ENCODE results near the gene GRM1. TPM values are rescaled to one million over a fixed set of nuclear protein-coding genes. Genes with fewer than 3 reads are reported as not detected.

GRM1 gene
- total and polyA plus RNA-seq, 2 donors (not counting 1 experiment from before 2014, with no cell fraction given) = not detected

DNA sequence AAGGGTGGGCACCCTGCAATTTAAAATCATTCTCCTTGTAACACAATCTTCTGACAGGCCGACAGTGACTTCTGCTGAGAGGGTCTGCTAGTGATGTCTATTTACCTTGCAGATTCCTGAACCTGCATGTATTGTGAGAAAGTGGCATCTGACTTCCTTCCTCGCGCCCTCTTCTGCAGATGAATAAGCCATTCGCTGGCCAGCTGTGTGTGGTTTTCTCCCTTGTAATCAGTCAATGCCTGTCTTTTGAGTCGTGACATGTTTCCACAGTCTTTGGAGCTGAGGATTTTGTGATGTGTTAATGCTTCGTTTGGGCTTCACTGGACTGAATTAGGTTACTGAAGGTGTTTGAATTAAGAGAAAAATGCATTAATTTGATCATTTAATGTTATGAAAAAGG is 125.3 kb downstream of the GRM1 start:
- H3K4me1 Mint-ChIP-seq = no peaks in the 10 kb centered on the region
- DNase-seq (no peak), ATAC-seq (ENCODE audit: low read depth) (no peak)
- H2AFZ ChIP-seq (ENCODE audit: insufficient read depth, low read depth, low read length, poor library complexity, severe bottlenecking) = no peak overlapping the region
- no peaks in the 10 kb centered on the region for H3K27me3 Mint-ChIP-seq
- CTCF ChIA-PET = no interaction called here
- H3K4me3 ChIP-seq (ENCODE audit: control extremely low read depth in 1 of 5, extremely low read depth in 1 of 5, insufficient read depth in 1 of 5, low read depth in 2 of 5, low read length in 4 of 5) = no peak overlapping the region
- H3K27ac ChIP-seq (ENCODE audit: low read length in 2 of 2) = no peak overlapping the region
- H3K4me1 ChIP-seq (ENCODE audit: control insufficient read depth in 2 of 2, insufficient read depth in 2 of 2, low read length in 2 of 2) = no peaks in the 10 kb centered on the region
- H3K4me3 Mint-ChIP-seq = no peak overlapping the region
- H4K20me1 ChIP-seq (ENCODE audit: control insufficient read depth, insufficient read depth, low read length, poor library complexity, severe bottlenecking) = no peaks in the 10 kb centered on the region
- intact Hi-C loops (cut with micrococcal nuclease) = no loop called here
- H3K9me3 Mint-ChIP-seq (ENCODE audit: insufficient read depth) = no peaks in the 10 kb centered on the region
- H3K9ac ChIP-seq (ENCODE audit: low read length) = no peak overlapping the region
- WGBS (ENCODE audit: insufficient coverage) = 6% methylated on average over 5 of the region's 6 CpGs
- H3K36me3 ChIP-seq (replicated peaks in 1 of 2; ENCODE audit: control extremely low read depth in 1 of 2, control insufficient read depth in 1 of 2, extremely low read depth in 1 of 2, insufficient read depth in 2 of 2, low read length in 1 of 2) = no peaks in the 10 kb centered on the region
- H3K4me2 ChIP-seq (replicated peaks; ENCODE audit: low read depth, low read length, poor library complexity, severe bottlenecking) = no peak overlapping the region
- no peaks in the 10 kb centered on the region for H3K27me3 ChIP-seq (replicated peaks in 1 of 4; ENCODE audit: control extremely low read depth in 1 of 4, control insufficient read depth in 3 of 4, insufficient read depth in 4 of 4, low read length in 3 of 4)
- no peak overlapping the region for H3K27ac Mint-ChIP-seq
- POLR2A ChIA-PET = no interaction called here
- no peaks in the 10 kb centered on the region for H3K79me2 ChIP-seq (ENCODE audit: control insufficient read depth, insufficient read depth, low read length)
- peaks cover 0 to under 1% (median 0%) of the 10 kb centered on the region in 3 donors for H3K9me3 ChIP-seq (ENCODE audit: control extremely low read depth in 1 of 3, control insufficient read depth in 2 of 3, insufficient read depth in 1 of 3, low read length in 2 of 3)
- TF ChIP-seq EZH2 (IDR thresholded peaks at IDR 0.05; ENCODE audit: borderline replicate concordance, insufficient read depth, low read depth, low read length, poor library complexity, severe bottlenecking) = no peak
- TF ChIP-seq CTCF (IDR thresholded peaks at IDR 0.05) = no peak

DNA sequence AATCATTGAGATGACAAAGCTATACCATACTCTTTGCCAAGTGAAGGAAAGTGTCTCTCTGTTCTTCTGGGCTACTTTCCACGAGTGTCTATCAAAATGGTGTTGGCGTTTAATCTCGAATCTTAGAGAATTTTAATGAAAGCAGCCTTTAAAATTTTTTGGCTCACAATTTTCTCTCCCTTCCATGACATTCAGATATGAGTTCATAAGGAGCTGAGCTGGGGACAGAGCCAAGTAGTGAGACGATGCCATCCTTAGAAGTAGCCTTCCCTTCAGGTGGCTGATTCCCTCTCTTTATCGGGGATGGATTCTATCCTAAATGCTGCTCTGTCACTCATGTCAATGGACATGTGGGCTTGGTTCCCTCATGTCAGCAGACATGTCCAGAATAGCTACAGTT is 132.8 kb downstream of the GRM1 start:
- H3K27ac ChIP-seq (ENCODE audit: low read length in 2 of 2) = no peak overlapping the region
- intact Hi-C loops (cut with micrococcal nuclease) = no loop called here
- no peaks in the 10 kb centered on the region for H3K4me1 Mint-ChIP-seq
- H3K79me2 ChIP-seq (ENCODE audit: control insufficient read depth, insufficient read depth, low read length) = no peaks in the 10 kb centered on the region
- WGBS (ENCODE audit: insufficient coverage) = 94% methylated on average over 2 of the region's 5 CpGs
- H3K9ac ChIP-seq (ENCODE audit: low read length) = no peak overlapping the region
- ChIA-PET CTCF (no interaction called here), POLR2A (no interaction called here)
- H3K4me3 Mint-ChIP-seq = no peak overlapping the region
- H3K4me2 ChIP-seq (replicated peaks; ENCODE audit: low read depth, low read length, poor library complexity, severe bottlenecking) = no peak overlapping the region
- no peaks in the 10 kb centered on the region for H3K36me3 ChIP-seq (replicated peaks in 1 of 2; ENCODE audit: control extremely low read depth in 1 of 2, control insufficient read depth in 1 of 2, extremely low read depth in 1 of 2, insufficient read depth in 2 of 2, low read length in 1 of 2)
- H3K27ac Mint-ChIP-seq = no peak overlapping the region
- no peak overlapping the region for H2AFZ ChIP-seq (ENCODE audit: insufficient read depth, low read depth, low read length, poor library complexity, severe bottlenecking)
- H3K27me3 Mint-ChIP-seq = no peaks in the 10 kb centered on the region
- H3K4me1 ChIP-seq (ENCODE audit: control insufficient read depth in 2 of 2, insufficient read depth in 2 of 2, low read length in 2 of 2) = no peaks in the 10 kb centered on the region
- H3K9me3 ChIP-seq (ENCODE audit: control extremely low read depth in 1 of 3, control insufficient read depth in 2 of 3, insufficient read depth in 1 of 3, low read length in 2 of 3) = peaks cover 0 to 3% (median 0%) of the 10 kb centered on the region in 3 donors
- no peaks in the 10 kb centered on the region for H3K27me3 ChIP-seq (replicated peaks in 1 of 4; ENCODE audit: control extremely low read depth in 1 of 4, control insufficient read depth in 3 of 4, insufficient read depth in 4 of 4, low read length in 3 of 4)
- no peak for ATAC-seq (ENCODE audit: low read depth)
- no peaks in the 10 kb centered on the region for H3K9me3 Mint-ChIP-seq (ENCODE audit: insufficient read depth)
- no peak overlapping the region for H3K4me3 ChIP-seq (ENCODE audit: control extremely low read depth in 1 of 5, extremely low read depth in 1 of 5, insufficient read depth in 1 of 5, low read depth in 2 of 5, low read length in 4 of 5)
- DNase-seq = no peak
- no peak for TF ChIP-seq EZH2 (IDR thresholded peaks at IDR 0.05; ENCODE audit: borderline replicate concordance, insufficient read depth, low read depth, low read length, poor library complexity, severe bottlenecking)
- TF ChIP-seq CTCF (IDR thresholded peaks at IDR 0.05) = no peak
- no peaks in the 10 kb centered on the region for H4K20me1 ChIP-seq (ENCODE audit: control insufficient read depth, insufficient read depth, low read length, poor library complexity, severe bottlenecking)

All from B cell (primary cell).